HepG2 (cell line): Measurements from ENCODE around the gene PPP1R18. TPM values are rescaled to one million over a fixed set of nuclear protein-coding genes. Genes with fewer than 3 reads are reported as not detected.

Source experiments
- ATF7 ChIP-seq, 2 experiments: fragments of 450-650 bp in 1 of 2; sonication (generic) in 1 of 2; formaldehyde crosslinking in 1 of 2; IDR thresholded peaks; 2 replicates each; pipeline versions ENCODE4 v1.4.0 to v1.6.1; 2016 to 2020; ENCODE audit warnings: antibody characterized with exemption in 1 of 2, mild to moderate bottlenecking in 1 of 2, missing genetic modification reagents in 1 of 2
- CENPBD1 ChIP-seq: sonication (generic); formaldehyde crosslinking; IDR thresholded peaks from 2 replicates; pipeline ENCODE4 v1.8.0; 2022; ENCODE audit warnings: missing genetic modification reagents, low read depth, mild to moderate bottlenecking, borderline replicate concordance
- ELF1 ChIP-seq: sonication (generic); formaldehyde crosslinking; IDR thresholded peaks from 2 replicates; pipeline ENCODE4 v1.4.0; 2020; ENCODE audit warnings: missing genetic modification reagents
- HDAC1 ChIP-seq: sonication (generic); formaldehyde crosslinking; IDR thresholded peaks from 2 replicates; pipeline ENCODE4 v1.5.1; 2020; ENCODE audit warnings: mild to moderate bottlenecking, missing genetic modification reagents
- HNF4A ChIP-seq: sonication (generic); formaldehyde crosslinking; IDR thresholded peaks from 2 replicates; pipeline ENCODE4 v1.4.0; 2020; ENCODE audit warnings: missing genetic modification reagents
- IKZF4 ChIP-seq: sonication (generic); formaldehyde crosslinking; IDR thresholded peaks from 2 replicates; pipeline ENCODE4 v1.5.1; 2020; ENCODE audit warnings: borderline replicate concordance, mild to moderate bottlenecking, low read depth, missing genetic modification reagents; ENCODE audit errors: not compliant biosample characterization
- KAT7 ChIP-seq: IDR thresholded peaks from 2 replicates; pipeline ENCODE4 v1.6.1; 2018; ENCODE audit warnings: borderline replicate concordance, missing compliant biosample characterization
- KLF15 ChIP-seq: sonication (generic); formaldehyde crosslinking; IDR thresholded peaks from 2 replicates; pipeline ENCODE4 v1.8.1; 2023; ENCODE audit warnings: borderline replicate concordance, mild to moderate bottlenecking, inconsistent platforms, missing genetic modification reagents, mixed read lengths
- PAF1 ChIP-seq: IDR thresholded peaks from 2 replicates; pipeline ENCODE4 v1.6.1; 2016; ENCODE audit warnings: missing genetic modification reagents, missing compliant biosample characterization
- PAXIP1 ChIP-seq: sonication (generic); formaldehyde crosslinking; conservative IDR thresholded peaks from 2 replicates; pipeline ENCODE4 v1.4.0; 2020; ENCODE audit warnings: mild to moderate bottlenecking, missing genetic modification reagents, moderate library complexity
- SATB2 ChIP-seq: sonication (generic); formaldehyde crosslinking; IDR thresholded peaks from 2 replicates; pipeline ENCODE4 v1.5.0; 2020; ENCODE audit warnings: missing genetic modification reagents
- SIX1 ChIP-seq: sonication (generic); formaldehyde crosslinking; IDR thresholded peaks from 2 replicates; pipeline ENCODE4 v1.4.0; 2020; ENCODE audit warnings: missing genetic modification reagents, borderline replicate concordance
- SOX6 ChIP-seq, 2 experiments: fragments of 450-650 bp in 1 of 2; sonication (generic) in 1 of 2; formaldehyde crosslinking in 1 of 2; IDR thresholded peaks; 2 replicates each; pipeline versions ENCODE4 v1.4.0 to v1.6.1; 2017 to 2020; ENCODE audit warnings: antibody characterized with exemption in 1 of 2, mild to moderate bottlenecking in 1 of 2, missing genetic modification reagents in 1 of 2
- SP5 ChIP-seq: IDR thresholded peaks from 2 replicates; pipeline ENCODE4 v1.6.1; 2016; ENCODE audit warnings: low read depth, borderline replicate concordance
- TP53 ChIP-seq: sonication (generic); formaldehyde crosslinking; conservative IDR thresholded peaks from 2 replicates; pipeline ENCODE4 v1.4.0; 2020; ENCODE audit warnings: missing genetic modification reagents
- ZBTB20 ChIP-seq: sonication (generic); formaldehyde crosslinking; IDR thresholded peaks from 2 replicates; pipeline ENCODE4 v1.8.1; 2023; ENCODE audit warnings: missing genetic modification reagents, low read depth, mild to moderate bottlenecking, borderline replicate concordance
- ZFP36 ChIP-seq: fragments of 150-350 bp; IDR thresholded peaks from 2 replicates; pipeline ENCODE4 v1.6.1; 2018; ENCODE audit warnings: borderline replicate concordance, low read length, low read depth; ENCODE audit not compliant: partially characterized antibody
- ZKSCAN8 ChIP-seq: IDR thresholded peaks from 2 replicates; pipeline ENCODE4 v1.6.1; 2016; ENCODE audit warnings: borderline replicate concordance, missing genetic modification reagents, missing compliant biosample characterization
- ZNF225 ChIP-seq: sonication (generic); formaldehyde crosslinking; IDR thresholded peaks from 2 replicates; pipeline ENCODE4 v1.4.0; 2020; ENCODE audit warnings: mild to moderate bottlenecking, missing genetic modification reagents
- ZNF30 ChIP-seq: sonication (generic); formaldehyde crosslinking; IDR thresholded peaks from 2 replicates; pipeline ENCODE4 v1.5.0; 2020; ENCODE audit warnings: mild to moderate bottlenecking, missing genetic modification reagents
- ZNF431 ChIP-seq: sonication (generic); formaldehyde crosslinking; IDR thresholded peaks from 2 replicates; pipeline ENCODE4 v1.9.0; 2022; ENCODE audit warnings: missing genetic modification reagents, low read depth, mild to moderate bottlenecking, borderline replicate concordance
- polyA plus RNA-seq, 8 experiments: library from polyadenylated mRNA; depleted of rRNA in 3 of 8; stranded (reverse) in 7 of 8; unstranded in 1 of 8; fragments of >200 nt; fragmentation: Illumina TruSeq in 4 of 8; extraction: Trizol in 4 of 8; gene quantifications; 2 replicates each; pipeline versions ENCODE4 v1.2.1 to v1.2.3, GENCODE V29; 2011 to 2016; ENCODE audit warnings: low read depth in 4 of 8, missing spikeins in 1 of 8, mixed read lengths in 1 of 8; ENCODE audit not compliant: insufficient read depth in 1 of 8
- total RNA-seq, 5 experiments: library from RNA; depleted of rRNA; stranded (reverse); fragments of >200 nt; fragmentation: Illumina TruSeq; extraction: Trizol; gene quantifications; 2 replicates each; pipeline ENCODE4 v1.2.3, GENCODE V29; 2016; ENCODE audit warnings: low read depth in 1 of 5
- TF ChIP-seq, protein P1 (sequence below): IDR thresholded peaks from 2 replicates; pipeline ENCODE4 v1.6.1; 2012; ENCODE audit warnings: inconsistent platforms
- TF ChIP-seq, protein P2 (sequence below): IDR thresholded peaks from 2 replicates; pipeline ENCODE4 v1.6.1; 2016; ENCODE audit warnings: control low read depth

PPP1R18 gene
- total and polyA plus RNA-seq, 2 of the 13 experiments (the other 11 are each of a cell fraction or from before 2014, with no cell fraction given) = 4.9 to 9.2 TPM

DNA sequence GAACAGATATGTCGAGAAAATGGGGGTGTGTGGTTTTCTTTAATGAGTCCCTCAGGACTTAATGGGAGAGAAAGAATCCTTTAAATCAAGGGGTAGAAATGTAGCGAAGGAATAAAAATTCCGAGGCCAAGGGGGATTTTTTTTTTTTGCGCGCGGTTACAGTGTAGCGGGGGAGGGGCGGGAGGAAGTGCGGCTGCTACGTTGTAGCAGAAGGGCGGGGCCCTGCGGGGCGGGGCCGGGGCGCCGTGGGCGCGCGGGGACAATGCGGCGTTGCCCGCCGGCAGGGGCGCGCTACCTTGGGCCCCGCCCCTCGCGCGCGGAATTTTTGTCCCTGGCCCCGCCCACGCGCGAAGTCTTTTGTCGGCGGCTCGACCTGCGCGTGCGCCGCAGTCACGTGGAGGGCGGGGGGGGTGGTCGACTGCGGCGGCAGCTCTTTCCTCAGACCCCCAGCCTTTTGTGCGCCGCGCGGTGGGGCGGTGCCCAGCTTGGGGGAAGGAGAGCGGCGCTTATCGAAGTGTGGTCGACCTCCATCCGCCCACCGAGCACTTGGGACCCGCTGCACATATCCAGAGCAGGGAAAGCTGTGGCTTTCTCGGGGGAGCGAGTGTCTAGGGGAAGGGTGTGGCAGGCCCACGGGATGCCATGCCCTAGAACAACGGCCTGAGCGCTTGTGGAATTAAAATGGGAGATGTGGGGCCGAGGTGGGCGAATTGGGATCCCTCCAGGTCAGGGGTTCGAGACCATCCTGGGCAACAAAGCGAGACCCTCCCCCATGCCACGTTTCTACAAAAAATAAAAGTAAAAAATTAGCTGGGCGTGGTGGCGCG, 35.0 kb upstream of the PPP1R18 start (continued):
- TF ChIP-seq SIX1 (CRISPR knock-in tag) (no peak), ZFP36 (no peak), ELF1 (CRISPR knock-in tag) (peak; percentile 45), SP5 (peak; percentile 77), HNF4A (CRISPR knock-in tag) (no peak), ATF7 (IDR thresholded peaks at IDR 0.05) (no peak), ATF7 (CRISPR knock-in tag; IDR thresholded peaks at IDR 0.05) (no peak), TP53 (CRISPR knock-in tag) (0 out of 2 replicates have a peak, but pooled peaks have one; percentile 2), CENPBD1 (CRISPR knock-in tag) (no peak), SOX6 (IDR thresholded peaks at IDR 0.05) (no peak), SOX6 (CRISPR knock-in tag; IDR thresholded peaks at IDR 0.05) (peak; percentile 85), HDAC1 (peak; percentile 78), ZNF225 (CRISPR knock-in tag) (no peak; the same call in 1 of the 2 replicates), IKZF4 (CRISPR knock-in tag) (no peak), KLF15 (CRISPR knock-in tag) (0 out of 2 replicates have a peak, but pooled peaks have one; percentile 34), ZKSCAN8 (CRISPR knock-in tag) (no peak), ZBTB20 (no peak), ZNF431 (CRISPR knock-in tag) (no peak), PAF1 (0 out of 2 replicates have a peak, but pooled peaks have one; percentile 22), PAXIP1 (CRISPR knock-in tag) (no peak), ZNF30 (CRISPR knock-in tag) (no peak), KAT7 (CRISPR knock-in tag) (no peak; the same call in 1 of the 2 replicates), SATB2 (CRISPR knock-in tag) (no peak)
- TF ChIP-seq, protein P1, sequence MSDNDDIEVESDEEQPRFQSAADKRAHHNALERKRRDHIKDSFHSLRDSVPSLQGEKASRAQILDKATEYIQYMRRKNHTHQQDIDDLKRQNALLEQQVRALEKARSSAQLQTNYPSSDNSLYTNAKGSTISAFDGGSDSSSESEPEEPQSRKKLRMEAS = peak; percentile 96
- TF ChIP-seq, protein P2, sequence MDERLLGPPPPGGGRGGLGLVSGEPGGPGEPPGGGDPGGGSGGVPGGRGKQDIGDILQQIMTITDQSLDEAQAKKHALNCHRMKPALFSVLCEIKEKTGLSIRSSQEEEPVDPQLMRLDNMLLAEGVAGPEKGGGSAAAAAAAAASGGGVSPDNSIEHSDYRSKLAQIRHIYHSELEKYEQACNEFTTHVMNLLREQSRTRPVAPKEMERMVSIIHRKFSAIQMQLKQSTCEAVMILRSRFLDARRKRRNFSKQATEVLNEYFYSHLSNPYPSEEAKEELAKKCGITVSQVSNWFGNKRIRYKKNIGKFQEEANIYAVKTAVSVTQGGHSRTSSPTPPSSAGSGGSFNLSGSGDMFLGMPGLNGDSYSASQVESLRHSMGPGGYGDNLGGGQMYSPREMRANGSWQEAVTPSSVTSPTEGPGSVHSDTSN = no peak
